HepG2 (cell line): Measurements from ENCODE around the gene WDR49. TPM values are rescaled to one million over a fixed set of nuclear protein-coding genes. Genes with fewer than 3 reads are reported as not detected.

Source experiments
- ATAC-seq: fragments of 200-7000 bp; cut with Tn5 transposase; 3 replicates; pipeline ENCODE4 v1.9.1; 2020; ENCODE audit warnings: mild to moderate bottlenecking, moderate library complexity
- BruUV-seq: library from RNA; stranded (reverse); fragments of 400-500 nt; replicated peaks from 2 replicates; lab custom pipeline; 2021; lab: Mats Ljungman, UMichigan
- CTCF ChIA-PET: fragments of 300-600 bp; formaldehyde crosslinking; extraction: SDS; loops from one replicate; lab custom pipeline; 2021; ENCODE audit warnings: low total read pairs, inconsistent platforms, low intra/inter-chr PET ratio; lab: Yijun Ruan, JAX
- POLR2A ChIA-PET: fragments of 350-600 bp; sonication (Branson Sonifier 250); formaldehyde crosslinking; loops from one replicate; lab custom pipeline; 2020; ENCODE audit warnings: antibody characterized with exemption, inconsistent platforms; lab: Yijun Ruan, JAX
- DNase-seq: peaks from one replicate; pipeline ENCODE4 v3.0.0-alpha.2; 2015; ENCODE audit warnings: low spot score
- FAIRE-seq: peaks from 3 replicates; lab custom pipeline; 2011; peaks lifted over from hg19 to GRCh38; lab: Jason Lieb, UNC
- H2AFZ ChIP-seq: one replicate; pipeline ENCODE4 v1.6.1; 2011; ENCODE audit warnings: low read length, inconsistent platforms
- H3K27ac ChIP-seq: fragments of 300-600 bp; 3 replicates; pipeline ENCODE4 v1.8.0; 2011; ENCODE audit warnings: mixed run types, mild to moderate bottlenecking, mixed read lengths, low read length, inconsistent platforms; ENCODE audit not compliant: insufficient read depth; ENCODE audit errors: extremely low read length
- H3K27me3 ChIP-seq, 2 experiments: fragments of 200-600 bp in 1 of 2; 2 replicates in 1 of 2; 3 replicates in 1 of 2; pipeline versions ENCODE4 v1.6.0 to v1.8.0; 2011; ENCODE audit warnings: low read length in 2 of 2, mild to moderate bottlenecking in 2 of 2, moderate library complexity in 2 of 2, inconsistent platforms in 1 of 2; ENCODE audit not compliant: insufficient read depth in 2 of 2, control insufficient read depth in 1 of 2
- H3K36me3 ChIP-seq, 2 experiments: fragments of 200-600 bp in 1 of 2; replicated peaks in 1 of 2; 2 replicates in 1 of 2; 3 replicates in 1 of 2; pipeline versions ENCODE4 v1.5.1 to v1.8.0; 2011; ENCODE audit warnings: low read length in 2 of 2, inconsistent platforms in 1 of 2; ENCODE audit not compliant: insufficient read depth in 2 of 2, control insufficient read depth in 1 of 2
- H3K4me1 ChIP-seq: 2 replicates; pipeline ENCODE4 v1.5.1; 2012; ENCODE audit warnings: low read length, inconsistent platforms; ENCODE audit not compliant: insufficient read depth
- H3K4me2 ChIP-seq: 2 replicates; pipeline ENCODE4 v1.6.0; 2011; ENCODE audit warnings: low read depth, low read length, inconsistent platforms
- H3K4me3 ChIP-seq, 3 experiments: fragments of 200-600 bp in 1 of 3; sonication (generic), shearing (Covaris generic) in 1 of 3; replicated peaks in 1 of 3; 2 replicates each; pipeline ENCODE4 v1.5.1; 2011 to 2016; ENCODE audit warnings: low read length in 3 of 3, inconsistent platforms in 2 of 3, low read depth in 2 of 3, mild to moderate bottlenecking in 2 of 3, control low read depth in 1 of 3, mixed read lengths in 1 of 3; ENCODE audit not compliant: insufficient read depth in 1 of 3
- H3K79me2 ChIP-seq: one replicate; pipeline ENCODE4 v1.6.1; 2011; ENCODE audit warnings: low read length, inconsistent platforms; ENCODE audit not compliant: insufficient read depth
- H3K9ac ChIP-seq: 2 replicates; pipeline ENCODE4 v1.6.0; 2011; ENCODE audit warnings: mild to moderate bottlenecking, low read depth, low read length, inconsistent platforms; ENCODE audit not compliant: insufficient read depth
- H3K9me3 ChIP-seq: 2 replicates; pipeline ENCODE4 v1.5.1; 2012; ENCODE audit warnings: mild to moderate bottlenecking, low read length
- H4K20me1 ChIP-seq: 2 replicates; pipeline ENCODE4 v1.6.0; 2011; ENCODE audit warnings: inconsistent platforms, mild to moderate bottlenecking, low read length, moderate library complexity; ENCODE audit not compliant: insufficient read depth
- BRD4 ChIP-seq: sonication (generic); formaldehyde crosslinking; IDR thresholded peaks from 2 replicates; pipeline ENCODE4 v1.4.0; 2020; ENCODE audit warnings: missing genetic modification reagents
- FOSL2 ChIP-seq: sonication (generic); formaldehyde crosslinking; IDR thresholded peaks from 2 replicates; pipeline ENCODE4 v1.4.0; 2020; ENCODE audit warnings: missing genetic modification reagents
- FOXC1 ChIP-seq: sonication (generic); formaldehyde crosslinking; IDR thresholded peaks from 2 replicates; pipeline ENCODE4 v1.8.0; 2022; ENCODE audit warnings: mild to moderate bottlenecking, missing genetic modification reagents, borderline replicate concordance
- KDM5A ChIP-seq: fragments of 200-600 bp; sonication (generic); IDR thresholded peaks from 2 replicates; pipeline ENCODE4 v1.7.0; 2018; ENCODE audit warnings: antibody characterized with exemption, mild to moderate bottlenecking, low read length, borderline replicate concordance
- KLF12 ChIP-seq: sonication (generic); formaldehyde crosslinking; IDR thresholded peaks from 2 replicates; pipeline ENCODE4 v1.4.0; 2020; ENCODE audit warnings: missing genetic modification reagents, borderline replicate concordance
- KLF13 ChIP-seq: sonication (generic); formaldehyde crosslinking; IDR thresholded peaks from 2 replicates; pipeline ENCODE4 v1.4.0; 2020; ENCODE audit warnings: mild to moderate bottlenecking, missing genetic modification reagents
- MBNL3 ChIP-seq: fragments of 250-450 bp; sonication (Bioruptor Pico); conservative IDR thresholded peaks from 2 replicates; pipeline ENCODE4 v1.8.0; 2022; ENCODE audit warnings: mild to moderate bottlenecking, inconsistent platforms
- MED1 ChIP-seq: sonication (generic); formaldehyde crosslinking; IDR thresholded peaks from 2 replicates; pipeline ENCODE4 v1.4.0; 2020; ENCODE audit warnings: missing genetic modification reagents
- POLR2AphosphoS2 ChIP-seq: IDR thresholded peaks from 2 replicates; pipeline ENCODE4 v1.6.1; 2011; ENCODE audit warnings: low read depth, low read length, improper control_type of control experiment
- SP5 ChIP-seq: IDR thresholded peaks from 2 replicates; pipeline ENCODE4 v1.6.1; 2016; ENCODE audit warnings: low read depth, borderline replicate concordance
- ZNF24 ChIP-seq: fragments of 450-650 bp; IDR thresholded peaks from 2 replicates; pipeline ENCODE4 v1.6.1; 2017; ENCODE audit warnings: antibody characterized with exemption, mild to moderate bottlenecking
- ZNF251 ChIP-seq: sonication (generic); formaldehyde crosslinking; IDR thresholded peaks from 2 replicates; pipeline ENCODE4 v1.9.0; 2021; ENCODE audit warnings: mild to moderate bottlenecking, missing genetic modification reagents
- ZNF264 ChIP-seq: sonication (generic); formaldehyde crosslinking; IDR thresholded peaks from 2 replicates; pipeline ENCODE4 v1.4.0; 2020; ENCODE audit warnings: missing genetic modification reagents
- ZNF468 ChIP-seq: sonication (generic); formaldehyde crosslinking; IDR thresholded peaks from 2 replicates; pipeline ENCODE4 v1.8.0; 2022; ENCODE audit warnings: mild to moderate bottlenecking, moderate library complexity, missing genetic modification reagents
- ZNF557 ChIP-seq: sonication (generic); formaldehyde crosslinking; IDR thresholded peaks from 2 replicates; pipeline ENCODE4 v1.4.0; 2020; ENCODE audit warnings: missing genetic modification reagents
- WGBS: methylation state at CpG from one replicate; pipeline ENCODE4 v1.1.6; 2017; ENCODE audit warnings: low lambda C conversion rate; 5-methylcytosine and 5-hydroxymethylcytosine counted together
- in situ Hi-C: cut with HindIII; loops from 2 replicates; pipeline ENCODE4 v1.10.0; 2017; ENCODE audit warnings: low pct_unique_long_range_greater_than_20kb; ENCODE audit not compliant: extremely low pct_ligation_motif_present
- intact Hi-C: fragments of 100-400 bp; cut with micrococcal nuclease; formaldehyde crosslinking; loops from one replicate; pipeline ENCODE4 v1.10.0; 2022; ENCODE audit not compliant: unreplicated experiment
- polyA plus RNA-seq, 8 experiments: library from polyadenylated mRNA; depleted of rRNA in 3 of 8; stranded (reverse) in 7 of 8; unstranded in 1 of 8; fragments of >200 nt; fragmentation: Illumina TruSeq in 4 of 8; extraction: Trizol in 4 of 8; gene quantifications; 2 replicates each; pipeline versions ENCODE4 v1.2.1 to v1.2.3, GENCODE V29; 2011 to 2016; ENCODE audit warnings: low read depth in 4 of 8, missing spikeins in 1 of 8, mixed read lengths in 1 of 8; ENCODE audit not compliant: insufficient read depth in 1 of 8
- total RNA-seq, 5 experiments: library from RNA; depleted of rRNA; stranded (reverse); fragments of >200 nt; fragmentation: Illumina TruSeq; extraction: Trizol; gene quantifications; 2 replicates each; pipeline ENCODE4 v1.2.3, GENCODE V29; 2016; ENCODE audit warnings: low read depth in 1 of 5
- TF ChIP-seq, protein P1 (sequence below): sonication (generic); formaldehyde crosslinking; IDR thresholded peaks from 2 replicates; pipeline ENCODE4 v1.5.1; 2020; ENCODE audit warnings: missing genetic modification reagents, mild to moderate bottlenecking, borderline replicate concordance
- TF ChIP-seq, protein P2 (sequence below): sonication (generic); formaldehyde crosslinking; conservative IDR thresholded peaks from 2 replicates; pipeline ENCODE4 v1.4.0; 2020; ENCODE audit warnings: missing genetic modification reagents

Gene WDR49
- total and polyA plus RNA-seq, 2 of the 13 experiments (the other 11 are each of a cell fraction or from before 2014, with no cell fraction given): 0.04 TPM; not detected in 1

DNA sequence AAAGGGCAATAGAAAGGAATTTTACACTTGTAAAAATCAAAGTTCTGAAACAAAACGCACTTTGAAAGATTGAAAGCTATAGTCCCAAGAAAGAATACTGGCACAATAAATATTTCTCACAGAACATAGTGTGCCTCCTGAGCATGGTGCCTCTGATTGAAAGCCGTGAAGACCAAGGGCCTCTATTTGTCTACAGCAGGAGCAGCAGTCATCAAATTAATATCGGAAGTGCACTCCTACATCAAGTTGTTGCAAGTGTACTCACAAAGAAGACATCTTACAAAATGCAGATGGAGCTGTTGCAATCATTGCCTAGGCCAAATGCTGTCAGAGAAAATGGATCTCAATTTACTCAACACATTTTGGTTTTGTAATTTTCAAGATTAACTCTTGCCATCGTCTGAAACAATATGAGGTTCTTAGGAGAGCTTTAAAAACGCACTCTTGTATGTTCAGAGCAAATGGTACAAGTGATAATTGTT, 9.2 kb upstream of the WDR49 start:
- intact Hi-C loops: no loop called here
- no peak overlapping the region for H3K27ac ChIP-seq
- no peaks in the 10 kb centered on the region for H3K79me2 ChIP-seq
- H3K9ac ChIP-seq: no peak overlapping the region
- no TSS peak for BruUV-seq
- in situ Hi-C loops: no loop called here
- WGBS: 20% methylated on average over 5 of the region's 5 CpGs
- no peaks in the 10 kb centered on the region for H3K9me3 ChIP-seq
- H3K4me2 ChIP-seq: no peak overlapping the region
- DNase-seq: no peak
- ATAC-seq: no peak
- H4K20me1 ChIP-seq: no peaks in the 10 kb centered on the region
- no peaks in the 10 kb centered on the region for H3K36me3 ChIP-seq
- H3K4me3 ChIP-seq: no peak overlapping the region
- no peak overlapping the region for H2AFZ ChIP-seq
- no peaks in the 10 kb centered on the region for H3K4me1 ChIP-seq
- FAIRE-seq: no peak
- ChIA-PET POLR2A (no interaction called here), CTCF (no interaction called here)
- no peak for TF ChIP-seq ZNF24
- TF ChIP-seq MED1: no peak
- no peak for TF ChIP-seq KLF12 (CRISPR knock-in tag)
- no peak for TF ChIP-seq BRD4 (CRISPR knock-in tag)
- TF ChIP-seq ZNF468 (CRISPR knock-in tag): no peak
- no peaks in the 10 kb centered on the region for H3K27me3 ChIP-seq

DNA sequence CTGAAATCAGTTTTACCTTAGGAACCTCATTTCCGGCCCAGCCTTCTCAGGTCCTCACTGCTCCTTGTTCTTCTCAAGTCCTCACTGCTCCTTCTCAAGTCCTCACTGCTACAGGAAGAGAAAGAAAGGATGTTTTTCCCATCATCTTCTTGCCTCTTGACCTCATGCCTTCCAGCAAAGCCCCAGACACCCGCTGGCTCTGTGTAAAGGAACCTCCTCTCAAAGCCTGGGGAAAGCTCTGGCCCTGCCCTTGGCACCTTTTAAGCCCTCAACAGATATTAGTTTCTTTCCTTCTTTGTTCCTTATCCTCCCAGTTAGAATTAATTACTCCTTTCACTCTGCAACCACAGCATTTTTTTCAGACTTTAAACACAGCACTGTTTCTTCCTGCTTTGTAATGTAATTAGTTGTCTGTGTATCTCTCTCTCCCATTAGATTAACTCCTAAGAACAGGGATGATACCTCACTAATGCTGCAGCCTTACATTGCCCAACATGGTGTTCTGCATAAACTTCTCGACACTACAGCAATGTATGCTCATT, 4.0 kb upstream of the WDR49 start:
- FAIRE-seq: no peak
- no TSS peak for BruUV-seq
- no peaks in the 10 kb centered on the region for H3K9me3 ChIP-seq
- H3K4me2 ChIP-seq: no peak overlapping the region
- DNase-seq: no peak
- intact Hi-C loops (no loop called here), in situ Hi-C loops (no loop called here)
- no peak overlapping the region for H3K27ac ChIP-seq
- H3K4me1 ChIP-seq: no peaks in the 10 kb centered on the region
- H3K4me3 ChIP-seq: no peak overlapping the region
- WGBS: 18% methylated on average over 3 of the region's 3 CpGs
- no peaks in the 10 kb centered on the region for H4K20me1 ChIP-seq
- no peak overlapping the region for H2AFZ ChIP-seq
- H3K79me2 ChIP-seq: no peaks in the 10 kb centered on the region
- CTCF ChIA-PET: no interaction called here
- no peaks in the 10 kb centered on the region for H3K36me3 ChIP-seq
- ATAC-seq: no peak
- H3K27me3 ChIP-seq: no peaks in the 10 kb centered on the region
- H3K9ac ChIP-seq: no peak overlapping the region
- POLR2A ChIA-PET: no interaction called here
- TF ChIP-seq KDM5A: no peak
- TF ChIP-seq ZNF264 (CRISPR knock-in tag): no peak
- TF ChIP-seq KLF13 (CRISPR knock-in tag): no peak
- no peak for TF ChIP-seq POLR2AphosphoS2
- TF ChIP-seq, protein P1, sequence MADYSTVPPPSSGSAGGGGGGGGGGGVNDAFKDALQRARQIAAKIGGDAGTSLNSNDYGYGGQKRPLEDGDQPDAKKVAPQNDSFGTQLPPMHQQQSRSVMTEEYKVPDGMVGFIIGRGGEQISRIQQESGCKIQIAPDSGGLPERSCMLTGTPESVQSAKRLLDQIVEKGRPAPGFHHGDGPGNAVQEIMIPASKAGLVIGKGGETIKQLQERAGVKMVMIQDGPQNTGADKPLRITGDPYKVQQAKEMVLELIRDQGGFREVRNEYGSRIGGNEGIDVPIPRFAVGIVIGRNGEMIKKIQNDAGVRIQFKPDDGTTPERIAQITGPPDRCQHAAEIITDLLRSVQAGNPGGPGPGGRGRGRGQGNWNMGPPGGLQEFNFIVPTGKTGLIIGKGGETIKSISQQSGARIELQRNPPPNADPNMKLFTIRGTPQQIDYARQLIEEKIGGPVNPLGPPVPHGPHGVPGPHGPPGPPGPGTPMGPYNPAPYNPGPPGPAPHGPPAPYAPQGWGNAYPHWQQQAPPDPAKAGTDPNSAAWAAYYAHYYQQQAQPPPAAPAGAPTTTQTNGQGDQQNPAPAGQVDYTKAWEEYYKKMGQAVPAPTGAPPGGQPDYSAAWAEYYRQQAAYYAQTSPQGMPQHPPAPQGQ: no peak
- TF ChIP-seq FOXC1 (CRISPR knock-in tag): no peak
- no peak for TF ChIP-seq FOSL2 (CRISPR knock-in tag)
- TF ChIP-seq SP5 (CRISPR knock-in tag): no peak
- no peak for TF ChIP-seq ZNF557 (CRISPR knock-in tag)
- TF ChIP-seq, protein P2, sequence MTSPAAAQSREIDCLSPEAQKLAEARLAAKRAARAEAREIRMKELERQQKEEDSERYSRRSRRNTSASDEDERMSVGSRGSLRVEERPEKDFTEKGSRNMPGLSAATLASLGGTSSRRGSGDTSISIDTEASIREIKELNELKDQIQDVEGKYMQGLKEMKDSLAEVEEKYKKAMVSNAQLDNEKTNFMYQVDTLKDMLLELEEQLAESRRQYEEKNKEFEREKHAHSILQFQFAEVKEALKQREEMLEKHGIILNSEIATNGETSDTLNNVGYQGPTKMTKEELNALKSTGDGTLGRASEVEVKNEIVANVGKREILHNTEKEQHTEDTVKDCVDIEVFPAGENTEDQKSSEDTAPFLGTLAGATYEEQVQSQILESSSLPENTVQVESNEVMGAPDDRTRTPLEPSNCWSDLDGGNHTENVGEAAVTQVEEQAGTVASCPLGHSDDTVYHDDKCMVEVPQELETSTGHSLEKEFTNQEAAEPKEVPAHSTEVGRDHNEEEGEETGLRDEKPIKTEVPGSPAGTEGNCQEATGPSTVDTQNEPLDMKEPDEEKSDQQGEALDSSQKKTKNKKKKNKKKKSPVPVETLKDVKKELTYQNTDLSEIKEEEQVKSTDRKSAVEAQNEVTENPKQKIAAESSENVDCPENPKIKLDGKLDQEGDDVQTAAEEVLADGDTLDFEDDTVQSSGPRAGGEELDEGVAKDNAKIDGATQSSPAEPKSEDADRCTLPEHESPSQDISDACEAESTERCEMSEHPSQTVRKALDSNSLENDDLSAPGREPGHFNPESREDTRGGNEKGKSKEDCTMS (CRISPR knock-in tag): no peak
- TF ChIP-seq ZNF251 (CRISPR knock-in tag): no peak
- no peak for TF ChIP-seq MBNL3 (CRISPR knock-in tag)
